Liver (tissue), 3 donors: ENCODE results near the gene WNT2B.

Experiments
- GABPA ChIP-seq, 2 donors: IDR thresholded peaks in 1 of 2; conservative IDR thresholded peaks in 1 of 2; 2 replicates each; pipeline ENCODE4 v1.6.1; 2016; ENCODE audit warnings: antibody characterized with exemption in 2 of 2, mild to moderate bottlenecking in 1 of 2, moderate library complexity in 1 of 2
- JUND ChIP-seq, 2 donors: IDR thresholded peaks; 2 replicates each; pipeline ENCODE4 v1.6.1; 2016; ENCODE audit warnings: antibody characterized with exemption in 2 of 2
- RAD21 ChIP-seq, 2 donors: IDR thresholded peaks; 2 replicates each; pipeline ENCODE4 v1.6.1; 2016; ENCODE audit warnings: antibody characterized with exemption in 2 of 2, mild to moderate bottlenecking in 2 of 2
- RXRA ChIP-seq, 2 donors: IDR thresholded peaks; 2 replicates each; pipeline ENCODE4 v1.6.1; 2017 to 2018; ENCODE audit warnings: antibody characterized with exemption in 2 of 2, mild to moderate bottlenecking in 1 of 2
- SP1 ChIP-seq: IDR thresholded peaks from 2 replicates; pipeline ENCODE4 v1.6.1; 2018; ENCODE audit warnings: antibody characterized with exemption, mild to moderate bottlenecking
- YY1 ChIP-seq: IDR thresholded peaks from 2 replicates; pipeline ENCODE4 v1.6.1; 2016; ENCODE audit warnings: antibody characterized with exemption, mild to moderate bottlenecking
- TF ChIP-seq, protein P1 (sequence below): fragments of 150-350 bp; IDR thresholded peaks from 2 replicates; pipeline ENCODE4 v1.5.1; 2017; ENCODE audit warnings: improper control_type of control experiment, low read depth, low read length; ENCODE audit not compliant: missing input control
- TF ChIP-seq, protein P2 (sequence below): IDR thresholded peaks from 2 replicates; pipeline ENCODE4 v1.6.1; 2016; ENCODE audit warnings: antibody characterized with exemption
- TF ChIP-seq, protein P3 (sequence below): IDR thresholded peaks from 2 replicates; pipeline ENCODE4 v1.6.1; 2016; ENCODE audit warnings: antibody characterized with exemption
- TF ChIP-seq, protein P4 (sequence below): IDR thresholded peaks from 2 replicates; pipeline ENCODE4 v1.6.1; 2016; ENCODE audit warnings: antibody characterized with exemption
- donor health status: healthy.
- donor health status: healthy.

DNA sequence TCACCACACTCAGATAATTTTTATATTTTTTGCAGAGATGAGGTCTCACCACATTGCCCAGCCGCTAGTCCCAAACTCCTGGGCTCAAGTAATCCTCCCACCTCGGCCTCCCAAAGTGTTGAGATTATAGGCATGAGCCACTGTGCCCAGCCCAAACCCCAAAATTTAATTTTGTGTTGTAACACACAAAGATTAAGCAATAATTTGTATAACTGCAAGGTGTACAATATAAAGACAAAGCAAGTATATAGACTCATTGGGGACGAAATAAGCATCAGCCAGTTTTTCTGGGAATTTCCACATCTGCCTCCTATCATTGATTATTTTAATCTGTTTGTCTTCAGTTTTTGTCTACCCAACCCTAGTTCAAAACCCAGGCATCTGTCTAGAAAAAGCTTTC, 67.5 kb downstream of the WNT2B start:
- TF ChIP-seq YY1 (no peak), RXRA (IDR thresholded peaks at IDR 0.05) (no peak), SP1 (no peak), GABPA (IDR thresholded peaks at IDR 0.05 in 1 of 2, conservative IDR thresholded peaks at IDR 0.05 in 1 of 2) (no peak), JUND (IDR thresholded peaks at IDR 0.05) (no peak), RAD21 (IDR thresholded peaks at IDR 0.05) (no peak)
- TF ChIP-seq, protein P1, sequence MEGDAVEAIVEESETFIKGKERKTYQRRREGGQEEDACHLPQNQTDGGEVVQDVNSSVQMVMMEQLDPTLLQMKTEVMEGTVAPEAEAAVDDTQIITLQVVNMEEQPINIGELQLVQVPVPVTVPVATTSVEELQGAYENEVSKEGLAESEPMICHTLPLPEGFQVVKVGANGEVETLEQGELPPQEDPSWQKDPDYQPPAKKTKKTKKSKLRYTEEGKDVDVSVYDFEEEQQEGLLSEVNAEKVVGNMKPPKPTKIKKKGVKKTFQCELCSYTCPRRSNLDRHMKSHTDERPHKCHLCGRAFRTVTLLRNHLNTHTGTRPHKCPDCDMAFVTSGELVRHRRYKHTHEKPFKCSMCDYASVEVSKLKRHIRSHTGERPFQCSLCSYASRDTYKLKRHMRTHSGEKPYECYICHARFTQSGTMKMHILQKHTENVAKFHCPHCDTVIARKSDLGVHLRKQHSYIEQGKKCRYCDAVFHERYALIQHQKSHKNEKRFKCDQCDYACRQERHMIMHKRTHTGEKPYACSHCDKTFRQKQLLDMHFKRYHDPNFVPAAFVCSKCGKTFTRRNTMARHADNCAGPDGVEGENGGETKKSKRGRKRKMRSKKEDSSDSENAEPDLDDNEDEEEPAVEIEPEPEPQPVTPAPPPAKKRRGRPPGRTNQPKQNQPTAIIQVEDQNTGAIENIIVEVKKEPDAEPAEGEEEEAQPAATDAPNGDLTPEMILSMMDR: no peak
- TF ChIP-seq, protein P2, sequence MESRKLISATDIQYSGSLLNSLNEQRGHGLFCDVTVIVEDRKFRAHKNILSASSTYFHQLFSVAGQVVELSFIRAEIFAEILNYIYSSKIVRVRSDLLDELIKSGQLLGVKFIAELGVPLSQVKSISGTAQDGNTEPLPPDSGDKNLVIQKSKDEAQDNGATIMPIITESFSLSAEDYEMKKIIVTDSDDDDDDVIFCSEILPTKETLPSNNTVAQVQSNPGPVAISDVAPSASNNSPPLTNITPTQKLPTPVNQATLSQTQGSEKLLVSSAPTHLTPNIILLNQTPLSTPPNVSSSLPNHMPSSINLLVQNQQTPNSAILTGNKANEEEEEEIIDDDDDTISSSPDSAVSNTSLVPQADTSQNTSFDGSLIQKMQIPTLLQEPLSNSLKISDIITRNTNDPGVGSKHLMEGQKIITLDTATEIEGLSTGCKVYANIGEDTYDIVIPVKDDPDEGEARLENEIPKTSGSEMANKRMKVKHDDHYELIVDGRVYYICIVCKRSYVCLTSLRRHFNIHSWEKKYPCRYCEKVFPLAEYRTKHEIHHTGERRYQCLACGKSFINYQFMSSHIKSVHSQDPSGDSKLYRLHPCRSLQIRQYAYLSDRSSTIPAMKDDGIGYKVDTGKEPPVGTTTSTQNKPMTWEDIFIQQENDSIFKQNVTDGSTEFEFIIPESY: no peak
- TF ChIP-seq, protein P3, sequence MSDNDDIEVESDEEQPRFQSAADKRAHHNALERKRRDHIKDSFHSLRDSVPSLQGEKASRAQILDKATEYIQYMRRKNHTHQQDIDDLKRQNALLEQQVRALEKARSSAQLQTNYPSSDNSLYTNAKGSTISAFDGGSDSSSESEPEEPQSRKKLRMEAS: no peak
- TF ChIP-seq, protein P4, sequence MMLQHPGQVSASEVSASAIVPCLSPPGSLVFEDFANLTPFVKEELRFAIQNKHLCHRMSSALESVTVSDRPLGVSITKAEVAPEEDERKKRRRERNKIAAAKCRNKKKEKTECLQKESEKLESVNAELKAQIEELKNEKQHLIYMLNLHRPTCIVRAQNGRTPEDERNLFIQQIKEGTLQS: no peak
